NCI-H524 treated with DMSO at 0.1 percent for 48 hours (cell line): ENCODE data around the gene ABR.
"Not testable (repeated sequence)": the region's sequence is repeated elsewhere in the genome, so short reads cannot be mapped to it uniquely, and the experiment has no call there.

Experiments used
- DNase-seq: peaks from one replicate; lab custom pipeline; 2025; lab: John Stamatoyannopoulos, UW

ABR gene

GRCh38 chr17:1120596-1121441, 59.0 kb downstream of the ABR start:
- no peak for DNase-seq

- DNase-seq = no peak
Observed at GRCh38 chr17:1119924-1120323, 59.9 kb downstream of the ABR start.

- DNase-seq = no peak
Observed at GRCh38 chr17:1116602-1117001, 63.2 kb downstream of the ABR start.

GRCh38 chr17:1112875-1113274, 66.9 kb downstream of the ABR start:
- DNase-seq = no peak

- DNase-seq = no peak
Observed at GRCh38 chr17:1111599-1112443, 68.0 kb downstream of the ABR start.

- no peak for DNase-seq
Observed at GRCh38 chr17:1110862-1111598, 68.8 kb downstream of the ABR start.

- no peak for DNase-seq
Observed at GRCh38 chr17:1110541-1110861, 69.3 kb downstream of the ABR start.

GRCh38 chr17:1109606-1110540, 69.9 kb downstream of the ABR start:
- no peak for DNase-seq

GRCh38 chr17:1108765-1109605, 70.8 kb downstream of the ABR start:
- DNase-seq = no peak

GRCh38 chr17:1108478-1108764, 71.4 kb downstream of the ABR start:
- DNase-seq = no peak

GRCh38 chr17:1107777-1108477, 71.9 kb downstream of the ABR start:
- no peak for DNase-seq

- DNase-seq = no peak
Observed at GRCh38 chr17:1107083-1107776, 72.6 kb downstream of the ABR start.

- no peak for DNase-seq
Observed at GRCh38 chr17:1104222-1104621, 75.6 kb downstream of the ABR start.

GRCh38 chr17:1100382-1100781, 79.4 kb downstream of the ABR start:
- no peak for DNase-seq

GRCh38 chr17:1099242-1099641, 80.5 kb downstream of the ABR start:
- no peak for DNase-seq

GRCh38 chr17:1097972-1098744, 81.6 kb downstream of the ABR start:
- DNase-seq = not testable (repeated sequence)

- DNase-seq = no peak
Observed at GRCh38 chr17:1096215-1096614, 83.6 kb downstream of the ABR start.

- DNase-seq = no peak
Observed at GRCh38 chr17:1095853-1096173, 84.0 kb downstream of the ABR start.
